Fibroblast of lung (primary cell): Measurements from ENCODE around the gene RAB31. TPM values are rescaled to one million over a fixed set of nuclear protein-coding genes. Genes with fewer than 3 reads are reported as not detected.
"Not testable (repeated sequence)": the region's sequence is repeated elsewhere in the genome, so short reads cannot be mapped to it uniquely, and the experiment has no call there.

ENCODE experiments used
- DNase-seq, 2 donors: peaks; one replicate each; pipeline versions ENCODE4 v3.0.0 to v3.0.0-alpha.2; 2010; ENCODE audit warnings: low read depth in 2 of 2
- H2AFZ ChIP-seq: 2 replicates; pipeline ENCODE4 v1.5.1; 2012; ENCODE audit warnings: low read length, control low read depth, inconsistent platforms
- H3K27ac ChIP-seq: 2 replicates; pipeline ENCODE4 v1.5.1; 2011; ENCODE audit warnings: low read length, control low read depth; ENCODE audit not compliant: insufficient read depth
- H3K27me3 ChIP-seq: 2 replicates; pipeline ENCODE4 v1.5.1; 2011; ENCODE audit warnings: mild to moderate bottlenecking, low read length; ENCODE audit not compliant: control insufficient read depth, insufficient read depth
- H3K36me3 ChIP-seq: 2 replicates; pipeline ENCODE4 v1.5.1; 2011; ENCODE audit warnings: low read length; ENCODE audit not compliant: control insufficient read depth, insufficient read depth
- H3K4me1 ChIP-seq: 2 replicates; pipeline ENCODE4 v1.5.1; 2011; ENCODE audit warnings: low read length; ENCODE audit not compliant: control insufficient read depth, insufficient read depth; ENCODE audit errors: extremely low read depth
- H3K4me2 ChIP-seq: 2 replicates; pipeline ENCODE4 v1.5.1; 2011; ENCODE audit warnings: low read length, control low read depth; ENCODE audit not compliant: insufficient read depth; ENCODE audit errors: extremely low read depth
- H3K4me3 ChIP-seq, 4 experiments: fragments of 200-600 bp in 1 of 4; sonication (generic) in 1 of 4; replicated peaks in 1 of 4; 2 replicates each; pipeline ENCODE4 v1.5.1; 2011 to 2016; ENCODE audit warnings: low read length in 4 of 4, low read depth in 3 of 4, mild to moderate bottlenecking in 3 of 4, control low read depth in 2 of 4, inconsistent platforms in 1 of 4, mixed read lengths in 1 of 4; ENCODE audit not compliant: insufficient read depth in 1 of 4; ENCODE audit errors: control extremely low read depth in 1 of 4
- H3K79me2 ChIP-seq: 2 replicates; pipeline ENCODE4 v1.5.1; 2012; ENCODE audit warnings: mild to moderate bottlenecking, low read length, inconsistent platforms; ENCODE audit not compliant: control insufficient read depth, insufficient read depth
- H3K9ac ChIP-seq: 2 replicates; pipeline ENCODE4 v1.5.1; 2011; ENCODE audit warnings: mild to moderate bottlenecking, low read length, control low read depth; ENCODE audit not compliant: insufficient read depth
- H3K9me3 ChIP-seq: 2 replicates; pipeline ENCODE4 v1.5.1; 2012; ENCODE audit warnings: low read depth, low read length; ENCODE audit not compliant: control insufficient read depth, insufficient read depth
- H4K20me1 ChIP-seq: 2 replicates; pipeline ENCODE4 v1.5.1; 2011; ENCODE audit warnings: low read length; ENCODE audit not compliant: control insufficient read depth, insufficient read depth; ENCODE audit errors: extremely low read depth
- CTCF ChIP-seq, 2 donors: IDR thresholded peaks in 1 of 2; conservative IDR thresholded peaks in 1 of 2; 1 replicate in 1 of 2; 2 replicates in 1 of 2; pipeline ENCODE4 v1.5.1; 2011 to 2012; ENCODE audit warnings: low read length in 2 of 2, control low read depth in 1 of 2, inconsistent platforms in 1 of 2, low read depth in 1 of 2, mild to moderate bottlenecking in 1 of 2
- EZH2 ChIP-seq: IDR thresholded peaks from 2 replicates; pipeline ENCODE4 v1.5.1; 2012; ENCODE audit warnings: low read length, control low read depth, mild to moderate bottlenecking; ENCODE audit errors: missing control alignments
- polyA plus RNA-seq, 2 donors: library from polyadenylated mRNA; depleted of rRNA in 1 of 2; stranded (reverse) in 1 of 2; unstranded in 1 of 2; fragments of >200 nt; gene quantifications; 2 replicates each; pipeline ENCODE4 v1.2.1, GENCODE V29; 2011 to 2012; ENCODE audit warnings: missing spikeins in 1 of 2
- total RNA-seq: library from RNA; depleted of rRNA; stranded (reverse); fragments of >200 nt; gene quantifications from 2 replicates; pipeline ENCODE4 v1.2.1, GENCODE V29; 2014

Gene RAB31
- total and polyA plus RNA-seq, 2 donors (not counting 1 experiment from before 2014, with no cell fraction given): 29.6 to 47.1 TPM

GRCh38 chr18:9901377-9901776, 193.3 kb downstream of the RAB31 start:
- Histone ChIP-seq H2AFZ (no peak overlapping the region), H3K27ac (no peak overlapping the region), H3K36me3 (no peaks in the 10 kb centered on the region), H3K9ac (no peak overlapping the region), H3K4me2 (no peak overlapping the region), H3K79me2 (no peaks in the 10 kb centered on the region), H3K4me1 (no peaks in the 10 kb centered on the region), H3K27me3 (no peaks in the 10 kb centered on the region), H3K9me3 (no peaks in the 10 kb centered on the region), H3K4me3 (no peak overlapping the region), H4K20me1 (no peaks in the 10 kb centered on the region)
- TF ChIP-seq CTCF (conservative IDR thresholded peaks at IDR 0.05 in 1 of 2, IDR thresholded peaks at IDR 0.05 in 1 of 2; ENCODE audit: low read depth in 1 of 2, low read length in 2 of 2) (no peak), EZH2 (no peak)
- peak in 1 of 2 donors; percentile 46 for DNase-seq

- not testable (repeated sequence) for H3K9me3 ChIP-seq, H2AFZ ChIP-seq, H3K4me3 ChIP-seq, H3K27me3 ChIP-seq, H4K20me1 ChIP-seq, H3K4me2 ChIP-seq, H3K4me1 ChIP-seq, H3K36me3 ChIP-seq, DNase-seq, H3K9ac ChIP-seq, H3K79me2 ChIP-seq, H3K27ac ChIP-seq
Observed at GRCh38 chr18:9902264-9902663, 194.2 kb downstream of the RAB31 start.

- Histone ChIP-seq H3K4me2 (no peak overlapping the region), H3K4me1 (no peaks in the 10 kb centered on the region), H4K20me1 (no peaks in the 10 kb centered on the region), H3K27me3 (no peaks in the 10 kb centered on the region), H2AFZ (peak overlapping the region; percentile 32), H3K36me3 (no peaks in the 10 kb centered on the region), H3K9ac (no peak overlapping the region), H3K4me3 (no peak overlapping the region), H3K27ac (no peak overlapping the region), H3K9me3 (no peaks in the 10 kb centered on the region), H3K79me2 (no peaks in the 10 kb centered on the region)
- TF ChIP-seq EZH2 (no peak), CTCF (conservative IDR thresholded peaks at IDR 0.05 in 1 of 2, IDR thresholded peaks at IDR 0.05 in 1 of 2; ENCODE audit: low read depth in 1 of 2, low read length in 2 of 2) (no peak)
- DNase-seq: no peak
Observed at GRCh38 chr18:9902832-9903231, 194.7 kb downstream of the RAB31 start.
